ENCODE data around the gene MYBPH.

MYBPH gene

DNA sequence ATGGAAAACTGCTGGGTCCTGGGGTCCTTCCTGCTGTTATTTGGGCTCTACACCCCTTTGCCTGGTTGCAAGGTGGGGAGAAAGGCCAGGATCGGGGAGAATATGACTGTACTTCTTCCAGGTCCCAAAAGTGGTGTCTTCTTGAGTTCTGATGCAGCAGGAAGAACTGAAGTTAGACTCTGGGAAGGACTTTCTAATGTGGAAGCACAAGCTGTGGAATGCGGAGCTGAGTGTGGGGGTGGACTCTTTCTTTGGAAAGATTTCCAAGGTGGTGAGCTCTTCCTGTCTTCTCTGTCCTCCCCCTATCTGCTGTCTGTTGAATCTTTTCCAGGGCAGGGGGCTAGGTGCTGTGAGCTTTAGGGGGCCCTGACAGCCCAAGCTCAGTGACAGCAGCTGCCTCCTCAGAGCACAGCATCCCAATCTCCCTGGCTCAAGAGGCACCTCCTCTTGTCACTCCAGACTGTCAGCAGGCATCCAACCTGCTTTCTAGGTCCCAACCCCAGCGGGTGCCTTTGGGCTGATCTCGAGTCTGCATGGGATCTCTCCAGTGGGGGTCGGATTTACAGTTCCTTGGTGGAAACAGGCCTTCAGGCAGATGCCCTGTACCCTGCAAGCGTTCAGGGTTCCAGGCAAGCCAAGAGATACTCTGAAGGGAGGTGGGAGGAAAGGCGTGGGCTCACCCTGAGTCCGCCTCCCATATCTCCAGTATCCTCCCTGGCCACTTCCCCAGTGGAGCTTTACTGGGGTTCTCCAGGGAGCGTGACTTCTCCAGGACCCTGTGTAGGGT, 24.9 kb downstream of the MYBPH start:
- no peak for DNase-seq (ENCODE audit: low spot score)

DNA sequence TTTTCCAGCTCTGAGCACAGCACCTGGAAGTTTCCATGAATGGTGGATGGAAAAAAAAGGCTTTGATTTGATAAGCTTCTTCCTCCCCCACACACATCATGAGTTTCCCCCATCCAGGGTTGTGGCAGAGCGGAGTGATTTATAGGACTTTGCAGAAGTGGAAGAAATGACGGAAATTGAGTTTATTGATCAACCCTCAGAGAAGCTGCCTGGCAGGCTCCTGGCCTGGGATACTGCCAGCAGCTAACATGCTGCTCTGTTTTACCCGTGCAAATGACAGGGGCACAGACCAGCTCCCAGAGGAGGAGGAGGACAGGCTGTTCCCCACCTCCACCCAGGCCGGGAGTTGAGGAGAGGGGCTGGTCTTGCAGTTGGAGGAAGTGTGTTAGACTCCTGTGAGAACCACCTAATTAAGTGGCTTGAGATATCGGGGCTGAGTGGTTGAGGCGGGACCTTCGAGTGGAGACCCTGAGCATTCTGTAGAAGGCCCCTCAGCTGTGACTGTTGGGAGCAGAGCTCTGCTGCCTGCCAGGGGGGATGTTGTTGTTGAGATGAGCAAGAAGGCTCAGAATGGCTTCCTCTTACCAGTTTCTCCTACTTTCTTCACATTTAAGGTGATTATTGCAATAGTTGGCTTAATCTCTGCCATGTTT, 26.3 kb downstream of the MYBPH start:
- DNase-seq (ENCODE audit: low spot score), result no peak

DNA sequence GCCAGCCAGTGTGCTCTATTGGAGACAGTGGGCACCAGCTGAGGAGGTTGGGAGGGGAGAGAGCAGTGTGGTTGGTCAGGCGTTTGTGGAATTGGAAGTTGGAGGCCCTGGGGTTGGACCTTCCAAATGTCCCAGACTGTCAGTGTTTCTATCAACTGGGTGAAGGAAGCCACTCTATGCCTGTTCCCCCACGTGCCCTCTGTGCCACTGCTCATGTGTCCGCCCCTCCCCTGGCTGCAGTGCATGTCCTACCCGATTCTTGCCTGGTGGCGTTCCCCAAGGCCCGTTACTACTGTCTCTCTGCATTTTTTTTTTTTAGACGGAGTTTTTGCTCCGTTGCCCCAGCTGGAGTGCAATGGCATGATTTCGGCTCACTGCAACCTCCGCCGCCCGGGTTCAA, 27.0 kb downstream of the MYBPH start:
- no peak for DNase-seq (ENCODE audit: low spot score)

- no peak for DNase-seq (ENCODE audit: low spot score)
Observed at GRCh38 chr1:203148127-203148526, 27.5 kb downstream of the MYBPH start.

DNA sequence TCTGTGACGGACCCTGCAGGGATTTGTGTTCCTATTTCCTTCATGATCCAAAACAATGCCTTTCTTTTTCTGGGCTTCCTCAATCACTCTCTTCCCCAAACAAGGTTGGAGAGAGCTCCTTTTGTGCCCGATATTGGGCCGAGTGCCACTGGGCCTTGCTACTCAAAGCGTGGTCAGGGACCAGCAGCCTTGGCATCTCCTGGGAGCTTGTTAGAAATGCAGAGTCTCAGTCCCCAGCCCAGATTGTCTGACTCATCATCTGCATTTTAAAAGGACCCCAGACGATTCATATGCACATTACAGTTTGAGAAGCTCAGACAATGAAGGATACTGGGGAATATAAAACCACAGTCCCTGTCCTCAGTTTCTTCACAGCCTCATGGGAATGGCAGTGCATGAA, 28.2 kb downstream of the MYBPH start:
- no peak for DNase-seq (ENCODE audit: low spot score)

DNA sequence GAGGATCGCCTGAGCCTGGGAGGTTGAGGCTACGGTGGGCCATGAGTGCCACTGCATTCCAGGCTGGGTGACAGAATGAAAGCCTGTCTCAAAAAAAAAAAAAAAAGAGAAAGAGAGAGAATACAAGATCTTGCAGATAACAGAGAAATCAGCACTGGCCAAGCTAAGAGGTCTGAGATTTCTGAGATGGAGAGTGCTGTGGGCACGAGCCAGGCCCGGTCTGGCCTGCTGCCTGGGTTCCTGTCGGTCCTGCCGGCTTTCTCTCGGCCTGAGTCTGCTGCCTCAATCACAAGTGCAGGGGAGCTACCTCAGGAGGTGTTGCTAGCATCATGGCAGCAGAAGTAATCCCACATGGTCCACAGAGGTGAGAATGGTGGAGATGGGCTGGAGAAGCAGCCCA, 29.1 kb downstream of the MYBPH start:
- DNase-seq (ENCODE audit: low spot score), result no peak

GRCh38 chr1:203146042-203146369, 29.6 kb downstream of the MYBPH start:
- DNase-seq (ENCODE audit: low spot score), result no peak

- DNase-seq (ENCODE audit: low spot score), result no peak
Observed at GRCh38 chr1:203145321-203146041, 30.1 kb downstream of the MYBPH start.

GRCh38 chr1:203144661-203145060, 31.0 kb downstream of the MYBPH start:
- DNase-seq (ENCODE audit: low spot score), result no peak

DNA sequence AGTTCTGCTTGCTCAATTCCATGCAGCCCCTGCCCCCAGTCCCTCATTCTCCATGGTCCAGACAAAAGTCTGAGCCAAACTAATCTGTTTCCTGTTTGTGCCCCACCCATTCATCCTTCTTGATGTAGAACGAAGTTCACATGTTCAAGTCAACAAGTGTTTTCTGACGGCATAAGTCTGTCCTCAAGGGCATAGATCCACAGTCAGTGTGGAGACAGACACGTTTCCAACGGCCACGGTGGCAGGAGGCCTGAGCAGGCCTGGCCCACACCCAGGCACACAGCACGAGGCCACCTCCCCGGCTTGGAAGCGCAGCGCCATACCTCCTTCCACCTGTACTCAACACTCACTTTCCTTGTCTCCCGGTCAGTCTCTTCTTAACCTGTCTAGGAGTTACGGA, 32.0 kb downstream of the MYBPH start:
- DNase-seq (ENCODE audit: low spot score), result no peak

DNA sequence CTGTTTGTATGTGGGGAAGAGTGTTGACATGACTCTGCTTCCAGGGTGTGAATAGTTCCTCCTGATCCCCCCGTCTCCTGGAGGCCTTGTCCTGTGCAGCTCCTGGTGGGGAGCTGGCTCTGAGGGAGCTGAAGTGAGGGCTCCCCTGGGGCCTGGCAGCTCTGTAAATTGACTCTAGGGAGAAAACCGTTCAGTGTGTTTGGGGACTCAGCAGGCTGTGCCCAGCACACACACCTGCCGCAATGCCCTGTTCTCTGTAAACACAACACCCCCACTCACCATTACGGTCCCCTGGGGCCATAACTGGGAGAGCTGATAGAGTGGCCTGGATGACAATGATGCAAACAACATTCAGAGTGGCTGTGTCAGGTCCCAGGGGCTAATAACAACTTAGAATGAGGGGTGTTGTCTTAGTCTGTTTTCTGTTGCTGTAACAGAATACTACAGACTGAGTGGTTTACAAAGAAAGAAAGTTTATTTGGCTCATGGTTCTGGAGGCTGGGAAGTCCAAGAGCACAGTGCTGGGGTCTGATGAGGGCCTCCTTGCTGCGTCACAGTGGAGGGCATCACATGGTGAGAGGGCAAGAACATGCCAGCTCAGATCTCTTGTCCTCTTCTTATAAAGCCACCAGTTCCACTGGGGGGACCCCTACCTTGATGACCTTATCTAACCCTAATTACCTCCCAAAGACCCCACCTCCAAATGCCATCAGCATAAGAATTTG, 32.8 kb downstream of the MYBPH start:
- DNase-seq (ENCODE audit: low spot score), result no peak

DNA sequence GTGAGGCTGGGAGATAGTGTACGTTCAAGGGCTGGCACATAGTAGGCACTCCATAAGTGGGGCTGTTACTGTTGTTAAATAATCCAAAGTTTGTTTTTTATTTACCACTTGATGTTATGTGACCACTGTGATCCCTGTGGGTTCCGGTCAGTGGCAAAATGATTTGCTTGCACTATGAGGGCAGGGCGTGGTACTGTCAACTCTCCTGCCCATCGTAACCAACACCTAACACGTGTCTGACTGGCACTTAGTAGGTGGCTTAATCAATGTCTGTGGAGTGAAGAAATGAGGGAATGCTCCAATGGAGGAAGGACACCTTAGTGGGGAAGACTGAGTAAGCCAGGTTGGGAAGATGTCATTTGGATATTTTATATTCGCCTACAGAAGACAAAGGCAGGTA, 33.5 kb downstream of the MYBPH start:
- DNase-seq (ENCODE audit: low spot score), result no peak

GRCh38 chr1:203140743-203141520, 34.7 kb downstream of the MYBPH start:
- DNase-seq (ENCODE audit: low spot score), result no peak

GRCh38 chr1:203139976-203140475, 35.6 kb downstream of the MYBPH start:
- DNase-seq (ENCODE audit: low spot score), result no peak

DNA sequence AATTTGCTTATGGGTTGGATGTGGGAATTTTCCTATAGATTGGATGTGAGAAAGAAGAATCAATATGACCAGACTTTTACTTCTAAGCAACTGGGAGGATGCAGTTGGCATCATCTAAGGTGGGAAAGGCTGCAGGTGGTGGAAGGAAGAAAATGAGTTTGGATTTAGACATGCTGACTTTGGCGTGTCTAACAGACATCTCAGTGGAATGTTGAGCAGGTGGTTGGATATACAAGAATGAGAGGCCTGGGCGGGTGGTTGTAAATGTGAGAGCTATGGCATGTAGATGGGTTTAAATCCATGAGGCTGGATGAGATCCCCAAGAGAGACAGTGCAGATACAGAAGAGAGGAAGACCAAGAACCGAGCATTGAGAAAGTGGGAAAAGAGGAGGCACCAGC, 37.6 kb downstream of the MYBPH start:
- no peak for DNase-seq (ENCODE audit: low spot score)

DNA sequence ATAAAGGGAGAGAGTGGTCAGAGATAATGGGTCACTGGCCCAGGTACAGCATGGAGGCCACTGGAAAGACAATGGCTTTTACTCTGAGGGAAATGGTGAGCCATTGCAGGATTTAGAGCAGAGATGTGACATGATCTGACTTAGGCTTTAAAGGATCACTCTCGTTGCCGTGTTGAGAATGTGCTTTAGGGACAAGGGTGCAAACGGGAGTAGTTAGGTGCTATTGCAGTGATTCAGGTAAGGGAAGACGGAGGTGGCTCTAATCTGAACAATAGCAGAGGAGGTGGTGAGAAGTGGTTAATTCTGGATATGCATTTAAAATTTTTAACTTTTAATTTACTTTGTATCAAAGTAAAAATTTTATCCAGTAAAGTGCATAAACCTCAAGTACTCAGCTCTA, 38.3 kb downstream of the MYBPH start:
- no peak for DNase-seq (ENCODE audit: low spot score)

DNA sequence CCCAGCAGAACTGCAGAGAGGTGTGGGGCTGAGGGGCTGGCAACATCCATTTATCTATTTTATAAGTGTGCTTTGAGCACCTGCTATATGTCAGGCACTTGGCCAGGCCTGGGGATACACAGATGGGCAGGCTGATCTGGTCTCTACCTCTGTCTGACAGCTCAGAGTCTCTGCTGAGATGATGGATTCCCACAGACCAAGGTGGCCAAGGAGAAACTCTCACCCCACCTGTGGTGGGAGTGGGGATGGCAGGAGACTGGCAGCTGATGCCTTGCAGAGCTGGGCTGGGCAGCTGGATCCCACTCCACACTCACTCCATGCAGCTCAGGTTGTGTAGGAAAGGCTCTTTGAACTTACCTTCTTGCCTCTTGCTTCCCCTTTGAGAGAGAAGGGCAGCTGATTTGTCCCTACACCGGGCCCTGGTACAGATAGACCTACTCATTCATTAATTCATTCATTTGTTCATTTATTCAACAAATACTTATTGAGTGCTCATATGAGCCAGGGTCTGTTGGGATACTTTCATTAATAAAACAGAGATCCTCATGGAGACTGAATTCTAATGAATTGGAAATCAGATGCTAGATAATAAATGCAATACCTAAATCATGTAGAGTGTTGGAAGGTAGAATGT, 39.1 kb downstream of the MYBPH start:
- DNase-seq (ENCODE audit: low spot score), result no peak

DNA sequence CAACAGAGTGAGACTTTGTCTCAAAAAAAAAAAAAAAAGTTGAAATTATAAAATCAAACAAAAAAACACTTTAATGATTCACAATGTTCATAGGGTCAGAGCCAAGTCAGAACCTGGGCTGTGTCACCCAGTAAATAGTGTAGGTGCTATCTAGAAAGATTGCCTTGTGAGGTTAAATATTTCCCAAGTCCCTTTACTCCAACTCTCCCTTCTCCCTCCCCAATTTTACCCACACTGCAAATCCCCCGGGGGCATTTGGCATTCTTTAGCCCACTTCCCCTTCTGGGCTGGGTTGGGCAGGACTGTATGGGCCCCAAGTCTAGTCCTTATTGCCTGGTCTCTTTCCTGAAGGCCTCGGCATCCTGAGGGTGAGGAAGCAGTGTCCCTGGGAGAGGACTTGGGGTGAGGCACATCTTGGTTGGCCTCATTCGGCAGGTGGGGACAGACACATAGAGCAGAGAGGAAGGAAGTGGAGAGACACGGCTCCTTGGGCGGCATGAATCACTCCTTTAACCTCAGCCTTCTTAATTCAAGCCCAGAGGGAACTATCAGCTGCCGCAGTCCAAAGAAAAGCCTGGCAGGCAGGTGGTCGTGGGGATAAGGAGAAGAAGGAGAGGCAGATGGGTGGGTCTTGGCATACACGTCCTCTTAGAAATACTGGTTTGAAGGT, 39.9 kb downstream of the MYBPH start:
- no peak for DNase-seq (ENCODE audit: low spot score)

DNA sequence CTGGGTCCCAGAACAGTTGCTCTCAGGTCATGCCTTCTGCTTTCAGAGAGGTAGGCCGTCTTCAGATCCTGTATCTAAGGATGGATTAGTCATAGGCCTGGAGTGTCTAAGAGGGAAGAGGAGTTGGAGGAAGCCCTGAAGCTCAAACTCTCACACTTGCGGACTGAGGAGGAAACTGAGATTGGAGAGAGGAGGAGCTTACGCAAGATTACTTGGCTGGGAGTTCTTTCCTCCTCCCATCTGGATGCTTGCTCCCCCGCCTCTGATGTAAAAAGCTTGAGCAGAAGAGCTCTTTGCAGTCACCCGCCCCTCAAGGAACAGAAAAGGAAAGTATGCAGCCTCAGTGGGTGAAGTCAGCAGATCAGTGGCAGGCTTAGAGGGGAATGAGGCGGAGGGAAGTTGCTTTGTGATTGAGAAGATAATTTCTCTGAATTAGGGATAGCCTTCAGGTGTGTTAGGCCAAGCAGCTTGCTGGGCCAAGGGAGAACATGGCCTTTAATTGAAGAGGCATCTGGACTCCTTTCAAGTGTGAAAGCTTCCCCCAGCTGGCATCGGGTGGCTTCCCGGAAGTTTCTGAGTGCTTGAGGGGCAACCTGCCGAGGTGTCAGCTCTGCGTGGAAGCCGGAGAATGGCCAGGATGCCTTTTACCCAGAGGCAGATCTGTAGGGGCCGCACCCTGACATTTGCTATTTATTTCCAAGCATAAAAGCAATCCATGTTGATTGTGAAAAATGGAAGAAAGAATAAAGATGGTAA, 41.5 kb downstream of the MYBPH start:
- no peak for DNase-seq (ENCODE audit: low spot score)

All from SK-N-DZ (cell line).